Trophoblast cell (in vitro differentiated cells and primary cell): ENCODE results near the gene TMEM150C.
"Not testable (repeated sequence)": the region's sequence is repeated elsewhere in the genome, so short reads cannot be mapped to it uniquely, and the experiment has no call there.

Experiments used
- DNase-seq, 2 donors: peaks; one replicate each; pipeline ENCODE4 v3.0.0-alpha.2; 2016
- H2AFZ ChIP-seq: 2 replicates; pipeline ENCODE4 v1.6.1; 2013; ENCODE audit warnings: low read length, moderate library complexity, mild to moderate bottlenecking; ENCODE audit not compliant: insufficient read depth, poor library complexity
- H2AK5ac ChIP-seq: 2 replicates; pipeline ENCODE4 v1.6.1; 2013; ENCODE audit warnings: mild to moderate bottlenecking, low read length
- H2BK120ac ChIP-seq: 2 replicates; pipeline ENCODE4 v1.6.1; 2013; ENCODE audit warnings: low read length, mild to moderate bottlenecking, moderate library complexity; ENCODE audit not compliant: insufficient read depth, poor library complexity
- H2BK12ac ChIP-seq: 2 replicates; pipeline ENCODE4 v1.6.1; 2013; ENCODE audit warnings: mild to moderate bottlenecking, low read length, moderate library complexity
- H2BK5ac ChIP-seq: 2 replicates; pipeline ENCODE4 v1.6.1; 2013; ENCODE audit warnings: low read length, low read depth, moderate library complexity, mild to moderate bottlenecking; ENCODE audit not compliant: poor library complexity
- H3K14ac ChIP-seq: 2 replicates; pipeline ENCODE4 v1.6.1; 2013; ENCODE audit warnings: mild to moderate bottlenecking, low read length
- H3K18ac ChIP-seq: 2 replicates; pipeline ENCODE4 v1.6.1; 2013; ENCODE audit warnings: mild to moderate bottlenecking, low read length
- H3K23ac ChIP-seq: 2 replicates; pipeline ENCODE4 v1.6.1; 2013; ENCODE audit warnings: low read length
- H3K27ac ChIP-seq: 2 replicates; pipeline ENCODE4 v1.5.1; 2013; ENCODE audit warnings: low read depth, mild to moderate bottlenecking, inconsistent platforms, low read length, moderate library complexity
- H3K27me3 ChIP-seq: 2 replicates; pipeline ENCODE4 v1.6.1; 2013; ENCODE audit warnings: inconsistent platforms, mild to moderate bottlenecking, low read length, moderate library complexity; ENCODE audit not compliant: insufficient read depth
- H3K36me3 ChIP-seq, 2 experiments: 1 replicate in 1 of 2; 2 replicates in 1 of 2; pipeline ENCODE4 v1.6.1; 2013; ENCODE audit warnings: low read length in 2 of 2, mild to moderate bottlenecking in 2 of 2, moderate library complexity in 1 of 2; ENCODE audit not compliant: insufficient read depth in 2 of 2, control insufficient read depth in 1 of 2
- H3K4ac ChIP-seq: 2 replicates; pipeline ENCODE4 v1.6.1; 2013; ENCODE audit warnings: low read depth, mild to moderate bottlenecking, low read length, moderate library complexity
- H3K4me1 ChIP-seq, 2 experiments: 1 replicate in 1 of 2; 2 replicates in 1 of 2; pipeline ENCODE4 v1.6.1; 2013; ENCODE audit warnings: low read length in 2 of 2, mild to moderate bottlenecking in 2 of 2, moderate library complexity in 1 of 2; ENCODE audit not compliant: insufficient read depth in 2 of 2, control insufficient read depth in 1 of 2
- H3K4me2 ChIP-seq: 2 replicates; pipeline ENCODE4 v1.6.1; 2013; ENCODE audit warnings: inconsistent platforms, mild to moderate bottlenecking, low read length, moderate library complexity
- H3K4me3 ChIP-seq: 2 replicates; pipeline ENCODE4 v1.5.1; 2013; ENCODE audit warnings: mild to moderate bottlenecking, low read depth, low read length, inconsistent platforms
- H3K79me1 ChIP-seq: one replicate; pipeline ENCODE4 v1.6.1; 2013; ENCODE audit warnings: low read length
- H3K79me2 ChIP-seq: 2 replicates; pipeline ENCODE4 v1.6.1; 2013; ENCODE audit warnings: low read length, mild to moderate bottlenecking; ENCODE audit not compliant: control insufficient read depth, insufficient read depth, poor library complexity
- H3K9ac ChIP-seq: 2 replicates; pipeline ENCODE4 v1.6.1; 2013; ENCODE audit warnings: mild to moderate bottlenecking, low read length
- H3K9me3 ChIP-seq: 2 replicates; pipeline ENCODE4 v1.6.1; 2013; ENCODE audit warnings: low read depth, mild to moderate bottlenecking, control low read depth, inconsistent platforms, low read length; ENCODE audit not compliant: insufficient read depth
- H4K12ac ChIP-seq: 2 replicates; pipeline ENCODE4 v1.6.1; 2013; ENCODE audit warnings: low read depth, mild to moderate bottlenecking, low read length, moderate library complexity
- H4K8ac ChIP-seq: 2 replicates; pipeline ENCODE4 v1.6.1; 2013; ENCODE audit warnings: low read depth, mild to moderate bottlenecking, low read length, moderate library complexity
- H4K91ac ChIP-seq: one replicate; pipeline ENCODE4 v1.6.1; 2013; ENCODE audit warnings: low read depth, mild to moderate bottlenecking, low read length, moderate library complexity
- WGBS: extraction: QIAGEN DNeasy Blood & Tissue Kit; methylation state at CpG from one replicate; pipeline ENCODE4 v1.1.7; 2013; ENCODE audit warnings: missing lambda C conversion rate; ENCODE audit not compliant: insufficient read length, insufficient coverage; ENCODE audit errors: extremely low coverage; 5-methylcytosine and 5-hydroxymethylcytosine counted together

The TMEM150C gene

GRCh38 chr4:82475931-82476330 lies 85.9 kb downstream of the TMEM150C start:
- not testable (repeated sequence) for H3K27me3 ChIP-seq, H3K9ac ChIP-seq, H2BK5ac ChIP-seq

GRCh38 chr4:82473621-82474164 lies 88.1 kb downstream of the TMEM150C start:
- Histone ChIP-seq H3K79me1 (no peaks in the 10 kb centered on the region), H2BK120ac (no peak overlapping the region), H2AFZ (peak overlapping the region; percentile 81), H4K8ac (no peak overlapping the region), H3K27me3 (no peaks in the 10 kb centered on the region), H3K4me1 (peaks cover 0 to 2% of the 10 kb centered on the region in 2 experiments), H2BK12ac (peak overlapping the region; percentile 84), H3K4ac (no peak overlapping the region), H4K91ac (no peak overlapping the region), H3K14ac (peak overlapping the region; percentile 66), H3K18ac (peak overlapping the region; percentile 37), H4K12ac (no peak overlapping the region), H3K27ac (no peak overlapping the region), H3K4me2 (no peak overlapping the region), H3K36me3 (no peaks in the 10 kb centered on the region), H3K4me3 (no peak overlapping the region), H2BK5ac (no peak overlapping the region), H3K79me2 (peaks cover 2% of the 10 kb centered on the region), H2AK5ac (peak overlapping the region; percentile 79), H3K9me3 (no peaks in the 10 kb centered on the region), H3K9ac (no peak overlapping the region), H3K23ac (no peak overlapping the region)
- no peak for DNase-seq
- no CpG with 5 or more reads among the region's 15 CpGs for WGBS

More at GRCh38 chr4:82475931-82476330, 85.9 kb downstream of the TMEM150C start:
- H2AK5ac ChIP-seq, H3K27ac ChIP-seq, H4K12ac ChIP-seq, H4K8ac ChIP-seq, H3K4ac ChIP-seq, H3K79me2 ChIP-seq, H2AFZ ChIP-seq, H3K18ac ChIP-seq, H3K4me1 ChIP-seq, H3K9me3 ChIP-seq, H2BK12ac ChIP-seq, H3K4me3 ChIP-seq, H3K79me1 ChIP-seq, H4K91ac ChIP-seq, H3K14ac ChIP-seq, H3K36me3 ChIP-seq, H2BK120ac ChIP-seq, DNase-seq, H3K23ac ChIP-seq, H3K4me2 ChIP-seq: not testable (repeated sequence)
- WGBS, result no CpG with 5 or more reads among the region's 7 CpGs

- not testable (repeated sequence) for H3K36me3 ChIP-seq, H2AK5ac ChIP-seq, H3K4me3 ChIP-seq, H3K9me3 ChIP-seq, H3K14ac ChIP-seq, H3K79me2 ChIP-seq, H4K8ac ChIP-seq, H3K4me1 ChIP-seq, H3K27ac ChIP-seq, H3K4ac ChIP-seq, DNase-seq, H3K23ac ChIP-seq, H2BK12ac ChIP-seq, H3K18ac ChIP-seq, H4K12ac ChIP-seq, H2BK5ac ChIP-seq, H2AFZ ChIP-seq, H3K27me3 ChIP-seq, H4K91ac ChIP-seq, H2BK120ac ChIP-seq, H3K79me1 ChIP-seq, H3K9ac ChIP-seq, H3K4me2 ChIP-seq
- no CpG with 5 or more reads among the region's 5 CpGs for WGBS
Measured at GRCh38 chr4:82473080-82473479, 88.7 kb downstream of the TMEM150C start.

GRCh38 chr4:82469791-82470345 lies 91.9 kb downstream of the TMEM150C start:
- Histone ChIP-seq H2BK120ac (no peak overlapping the region), H3K27me3 (no peaks in the 10 kb centered on the region), H3K36me3 (peaks cover 0 to 4% of the 10 kb centered on the region in 2 experiments), H3K14ac (no peak overlapping the region), H3K79me2 (peaks cover 2% of the 10 kb centered on the region), H3K4me3 (no peak overlapping the region), H3K9ac (no peak overlapping the region), H3K79me1 (no peaks in the 10 kb centered on the region), H4K91ac (no peak overlapping the region), H3K4ac (no peak overlapping the region), H2AFZ (no peak overlapping the region), H3K18ac (no peak overlapping the region), H2AK5ac (no peak overlapping the region), H2BK12ac (no peak overlapping the region), H3K27ac (no peak overlapping the region), H3K4me2 (no peak overlapping the region), H3K9me3 (no peaks in the 10 kb centered on the region), H3K23ac (no peak overlapping the region), H3K4me1 (peaks cover 0 to 2% of the 10 kb centered on the region in 2 experiments), H4K12ac (no peak overlapping the region), H4K8ac (no peak overlapping the region), H2BK5ac (no peak overlapping the region)
- DNase-seq, result no peak
- no CpG with 5 or more reads among the region's 2 CpGs for WGBS
